Stimulated activated effector memory CD8-positive, alpha-beta T cell treated with anti-CD3 and anti-CD28 coated beads, Interleukin-12 subunit alpha, Interleukin-12 subunit beta, amount 100 ng/mL, for 72 hours (primary cell): ENCODE measurements around the gene FAM200A.
"Not testable (repeated sequence)": the region's sequence is repeated elsewhere in the genome, so short reads cannot be mapped to it uniquely, and the experiment has no call there.

Experiments used
- ATAC-seq: fragments of 150-1000 bp; cut with Tn5 transposase; 2 replicates; pipeline ENCODE4 v1.10.0; 2021
- DNase-seq, 2 donors: peaks; one replicate each; pipeline ENCODE4 v3.0.0; 2021 to 2022; ENCODE audit warnings: low spot score in 2 of 2
- H3K27ac Mint-ChIP-seq: one replicate; pipeline ENCODE4 v1.8.0; 2022; ENCODE audit warnings: mild to moderate bottlenecking, mixed read lengths
- H3K36me3 Mint-ChIP-seq: one replicate; pipeline ENCODE4 v1.8.0; 2022; ENCODE audit warnings: mild to moderate bottlenecking, mixed read lengths
- H3K4me1 Mint-ChIP-seq: one replicate; pipeline ENCODE4 v1.8.0; 2022; ENCODE audit warnings: mixed read lengths
- H3K4me3 Mint-ChIP-seq: one replicate; pipeline ENCODE4 v1.8.0; 2022; ENCODE audit warnings: mild to moderate bottlenecking, mixed read lengths
- H3K9me3 Mint-ChIP-seq: one replicate; pipeline ENCODE4 v1.8.0; 2022; ENCODE audit warnings: mixed read lengths

The FAM200A gene

DNA sequence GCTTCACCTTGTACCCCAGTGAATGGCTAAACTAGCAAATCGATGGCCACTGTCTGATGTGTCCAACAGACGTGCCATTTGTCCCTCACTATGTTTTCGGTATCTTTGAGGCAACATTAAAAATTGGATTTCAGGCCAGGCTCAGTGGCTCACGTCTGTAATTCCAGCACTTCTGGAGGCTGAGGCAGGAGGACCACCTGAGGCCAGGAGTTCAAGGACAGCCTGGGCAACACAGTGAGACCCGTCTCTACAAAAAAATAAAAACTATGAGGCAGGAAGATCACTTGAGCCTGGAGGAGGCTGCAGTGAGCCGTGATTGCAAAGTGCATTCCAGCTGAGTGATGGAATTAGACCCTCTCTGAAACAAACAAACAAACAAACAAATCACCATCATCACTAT, 8.0 kb downstream of the FAM200A start:
- Mint-ChIP-seq H3K27ac (no peak overlapping the region), H3K4me3 (no peak overlapping the region), H3K36me3 (peaks cover 7% of the 10 kb centered on the region), H3K9me3 (peaks cover 10% of the 10 kb centered on the region), H3K4me1 (no peaks in the 10 kb centered on the region)
- no peak for ATAC-seq
- no peak for DNase-seq

DNA sequence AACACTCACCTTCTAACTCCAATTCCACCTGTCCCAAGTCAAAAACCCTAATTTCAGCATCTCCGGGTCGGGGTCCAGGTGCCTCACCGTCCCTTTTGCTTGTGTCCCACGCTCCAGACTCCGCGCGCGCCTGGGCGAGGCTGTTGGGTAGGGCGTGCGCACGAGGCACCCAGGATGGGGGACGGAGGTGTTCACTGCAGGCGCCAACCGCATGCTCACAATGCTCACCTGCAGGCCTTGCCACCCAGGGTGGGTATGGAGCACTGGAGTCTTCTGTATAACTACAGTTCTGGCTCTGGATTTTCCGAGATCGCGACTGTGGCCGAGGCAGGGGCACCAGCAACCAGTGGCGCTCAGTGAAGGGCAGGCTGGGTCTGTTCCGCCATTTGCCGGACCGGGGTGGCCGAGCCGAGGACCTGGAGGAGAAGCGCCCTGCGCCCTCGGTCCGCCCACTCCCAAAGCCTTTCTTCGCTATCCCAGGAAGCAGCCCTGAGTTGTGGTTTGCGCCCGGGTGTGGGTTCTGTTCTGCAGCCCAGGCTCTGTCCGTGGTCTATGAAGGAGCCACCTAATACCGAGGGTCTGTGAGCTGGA, 8.7 kb downstream of the FAM200A start:
- Mint-ChIP-seq H3K4me3 (no peak overlapping the region), H3K27ac (no peak overlapping the region), H3K36me3 (peaks cover 7% of the 10 kb centered on the region), H3K4me1 (no peaks in the 10 kb centered on the region), H3K9me3 (peaks cover 13% of the 10 kb centered on the region)
- ATAC-seq (no peak), DNase-seq (no peak)

DNA sequence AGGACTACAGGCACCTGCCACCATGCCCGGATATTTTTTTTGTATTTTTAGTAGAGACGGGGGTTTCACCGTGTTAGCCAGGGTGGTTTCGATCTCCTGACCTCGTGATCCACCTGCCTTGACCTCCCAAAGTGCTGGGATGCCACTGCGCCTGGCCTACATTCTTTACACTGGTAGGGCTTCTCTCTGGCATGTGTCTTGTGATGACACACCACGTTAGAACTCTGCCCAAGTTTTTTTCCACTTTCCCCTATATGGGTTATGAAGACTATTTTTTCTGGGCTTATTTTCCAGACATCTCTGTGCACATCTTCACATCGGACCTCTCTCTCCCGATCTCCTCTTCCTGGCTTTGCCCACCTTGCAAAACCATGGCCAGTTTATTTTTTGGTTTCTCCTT, 10.7 kb downstream of the FAM200A start:
- H3K9me3 Mint-ChIP-seq: peaks cover 13% of the 10 kb centered on the region
- no peaks in the 10 kb centered on the region for H3K36me3 Mint-ChIP-seq
- no peak for ATAC-seq
- no peak overlapping the region for H3K4me3 Mint-ChIP-seq
- no peak for DNase-seq
- no peak overlapping the region for H3K27ac Mint-ChIP-seq
- no peaks in the 10 kb centered on the region for H3K4me1 Mint-ChIP-seq

DNA sequence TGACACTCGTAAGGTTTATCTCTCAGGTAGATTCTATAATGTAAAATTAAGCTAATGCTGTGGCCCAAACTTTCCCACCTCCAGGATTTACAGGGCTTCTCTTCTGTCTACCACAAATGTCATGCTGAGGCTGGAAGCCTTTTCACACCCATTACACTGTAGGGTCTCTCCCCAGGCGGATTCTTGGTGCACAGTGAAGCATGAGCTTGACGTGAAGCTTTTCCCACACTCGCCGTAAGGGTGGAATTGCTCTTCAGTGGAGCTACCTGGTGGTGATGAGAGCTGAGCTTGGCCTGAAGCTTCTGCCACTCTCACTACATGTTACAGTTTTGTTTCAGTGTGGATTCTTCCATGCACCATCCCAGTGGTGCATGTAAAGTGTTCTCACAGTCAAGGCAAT, 11.4 kb downstream of the FAM200A start:
- Mint-ChIP-seq H3K27ac (no peak overlapping the region), H3K4me1 (no peaks in the 10 kb centered on the region), H3K36me3 (no peaks in the 10 kb centered on the region), H3K4me3 (no peak overlapping the region), H3K9me3 (peaks cover 13% of the 10 kb centered on the region)
- no peak for DNase-seq
- no peak for ATAC-seq

DNA sequence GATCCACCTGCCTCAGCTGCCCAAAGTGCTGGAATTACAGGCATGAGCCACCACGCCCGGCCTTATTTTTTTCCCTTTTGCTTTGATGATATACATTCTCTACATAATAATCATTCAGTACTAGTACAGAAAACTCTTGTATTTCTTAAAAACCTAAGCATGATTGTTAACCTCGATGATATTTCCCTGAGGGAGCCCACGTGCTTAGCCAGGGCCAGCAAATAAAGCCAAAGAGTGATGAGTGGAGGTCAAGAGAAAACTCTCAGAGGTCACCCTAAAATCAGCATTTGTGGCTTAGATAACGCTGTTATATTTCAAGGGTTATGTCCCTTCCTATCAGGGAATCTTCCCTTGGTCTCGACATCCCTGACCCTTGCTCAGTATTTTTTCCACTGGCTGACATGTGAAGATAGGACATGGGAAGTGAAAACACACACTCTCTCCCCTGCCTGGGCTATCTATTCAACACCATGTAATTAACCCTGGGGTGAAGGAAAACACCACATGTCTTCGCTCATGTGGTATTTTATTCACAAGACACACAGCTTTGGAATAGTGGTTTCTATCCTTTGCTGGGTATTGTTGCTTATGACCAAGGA, 12.6 kb downstream of the FAM200A start:
- Mint-ChIP-seq H3K36me3 (no peaks in the 10 kb centered on the region), H3K27ac (no peak overlapping the region), H3K4me3 (no peak overlapping the region), H3K9me3 (peaks cover 13% of the 10 kb centered on the region), H3K4me1 (no peaks in the 10 kb centered on the region)
- ATAC-seq (no peak), DNase-seq (no peak)

DNA sequence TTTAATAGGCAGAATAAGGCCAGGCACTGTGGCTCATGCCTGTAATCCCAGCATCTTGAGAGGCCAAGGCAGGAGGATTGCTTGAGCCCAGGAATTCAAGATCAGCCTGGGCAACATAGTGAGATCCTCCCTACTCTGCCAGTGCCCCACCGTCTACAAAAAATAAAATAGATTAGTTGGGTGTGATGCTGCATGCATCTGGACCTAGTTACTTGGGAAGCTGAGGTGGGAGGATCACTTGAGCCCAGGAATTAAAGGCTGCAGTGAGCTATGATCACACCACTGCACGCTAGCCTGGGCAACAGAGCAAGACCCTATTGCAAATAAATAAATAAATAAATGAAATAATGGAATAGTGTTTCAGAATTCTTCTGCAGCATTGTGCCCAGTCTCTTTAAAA, 16.2 kb downstream of the FAM200A start:
- Mint-ChIP-seq H3K9me3 (peaks cover 16% of the 10 kb centered on the region), H3K36me3 (peaks cover 24% of the 10 kb centered on the region), H3K4me3 (no peak overlapping the region), H3K4me1 (no peaks in the 10 kb centered on the region), H3K27ac (no peak overlapping the region)
- no peak for DNase-seq
- no peak for ATAC-seq

DNA sequence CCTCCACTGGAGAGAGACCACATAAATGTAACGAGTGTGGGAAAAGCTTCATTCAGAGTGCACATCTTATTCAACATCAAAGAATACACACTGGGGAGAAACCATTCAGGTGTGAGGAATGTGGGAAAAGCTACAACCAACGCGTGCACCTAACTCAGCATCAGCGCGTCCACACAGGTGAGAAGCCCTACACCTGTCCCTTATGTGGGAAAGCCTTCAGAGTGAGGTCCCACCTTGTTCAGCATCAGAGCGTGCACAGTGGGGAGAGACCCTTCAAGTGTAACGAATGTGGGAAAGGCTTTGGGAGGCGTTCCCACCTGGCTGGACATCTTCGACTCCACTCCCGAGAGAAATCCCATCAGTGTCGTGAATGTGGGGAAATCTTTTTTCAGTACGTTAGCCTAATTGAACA, 20.6 kb downstream of the FAM200A start:
- no peaks in the 10 kb centered on the region for H3K4me1 Mint-ChIP-seq
- no peak overlapping the region for H3K27ac Mint-ChIP-seq

DNA sequence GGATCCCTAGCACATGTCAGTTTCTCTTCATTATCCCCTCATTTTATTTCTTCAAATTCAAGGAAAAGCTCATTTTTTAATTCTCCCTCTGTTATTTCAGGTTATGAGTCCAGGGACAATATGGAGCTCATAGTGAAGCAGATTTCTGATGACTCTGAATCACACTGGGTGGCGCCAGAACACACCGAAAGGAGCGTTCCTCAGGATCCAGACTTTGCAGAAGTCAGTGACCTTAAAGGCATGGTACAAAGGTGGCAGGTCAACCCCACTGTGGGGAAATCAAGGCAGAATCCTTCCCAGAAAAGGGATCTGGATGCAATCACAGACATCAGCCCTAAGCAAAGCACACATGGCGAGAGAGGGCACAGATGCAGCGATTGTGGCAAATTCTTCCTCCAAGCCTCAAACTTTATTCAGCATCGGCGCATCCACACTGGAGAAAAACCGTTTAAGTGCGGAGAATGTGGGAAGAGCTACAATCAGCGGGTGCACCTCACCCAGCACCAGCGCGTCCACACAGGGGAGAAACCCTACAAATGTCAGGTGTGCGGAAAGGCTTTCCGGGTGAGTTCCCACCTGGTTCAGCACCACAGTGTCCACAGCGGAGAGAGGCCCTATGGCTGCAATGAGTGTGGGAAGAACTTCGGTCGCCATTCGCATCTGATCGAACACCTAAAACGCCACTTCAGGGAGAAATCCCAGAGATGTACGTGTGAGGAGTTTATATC, 26.0 kb downstream of the FAM200A start:
- H3K4me1 Mint-ChIP-seq: no peaks in the 10 kb centered on the region
- no peak overlapping the region for H3K4me3 Mint-ChIP-seq
- H3K36me3 Mint-ChIP-seq: peaks cover 94% of the 10 kb centered on the region
- no peak for DNase-seq
- H3K9me3 Mint-ChIP-seq: peaks cover 2% of the 10 kb centered on the region
- no peak overlapping the region for H3K27ac Mint-ChIP-seq
- ATAC-seq: peak; percentile 34

More for the DNA sequence above, 20.6 kb downstream of the FAM200A start:
- DNase-seq (no peak), ATAC-seq (no peak)
- Mint-ChIP-seq H3K4me3 (no peak overlapping the region), H3K9me3 (peaks cover 12% of the 10 kb centered on the region), H3K36me3 (peaks cover 66% of the 10 kb centered on the region)

DNA sequence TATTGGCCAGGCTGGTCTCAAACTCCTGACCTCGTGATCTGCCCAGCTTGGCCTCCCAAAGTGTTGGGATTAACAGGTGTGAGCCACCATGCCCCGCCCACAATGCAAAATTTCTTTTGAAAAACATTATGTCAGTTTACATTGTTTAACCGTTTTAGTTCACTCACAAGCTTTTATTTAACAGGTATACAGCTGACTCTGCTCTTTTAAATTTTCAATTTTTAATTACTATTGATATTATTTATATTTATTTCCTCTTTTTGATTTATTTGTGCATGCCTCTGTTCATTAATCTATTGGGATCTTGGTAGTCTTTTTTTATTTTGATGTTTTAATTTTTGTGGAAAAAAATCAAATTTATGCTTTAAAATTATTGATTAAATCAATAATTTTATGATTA, 30.5 kb downstream of the FAM200A start:
- Mint-ChIP-seq H3K36me3 (peaks cover 84% of the 10 kb centered on the region), H3K4me3 (no peak overlapping the region), H3K4me1 (no peaks in the 10 kb centered on the region), H3K27ac (no peak overlapping the region), H3K9me3 (no peaks in the 10 kb centered on the region)
- ATAC-seq: no peak
- no peak for DNase-seq

DNA sequence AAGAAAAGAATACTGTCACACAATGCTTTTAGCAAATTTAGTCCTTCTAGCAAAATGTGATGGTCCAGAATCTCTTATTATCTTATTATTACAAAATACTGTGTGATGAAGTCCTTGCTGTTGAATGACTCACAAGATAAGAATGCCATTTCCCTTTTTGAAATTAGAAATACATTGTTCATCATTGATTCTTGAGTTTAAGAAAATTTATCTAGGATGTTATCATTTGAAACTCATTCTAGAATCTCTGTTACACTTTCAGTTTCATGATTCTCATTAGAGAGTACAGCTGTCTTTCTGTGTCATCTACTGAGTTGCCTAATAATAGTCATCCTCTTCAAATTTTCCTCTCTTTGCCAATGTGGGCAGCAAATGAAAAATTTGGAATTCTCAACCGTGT, 37.9 kb downstream of the FAM200A start:
- no peak for DNase-seq
- Mint-ChIP-seq H3K4me1 (peaks cover 14% of the 10 kb centered on the region), H3K9me3 (no peaks in the 10 kb centered on the region), H3K4me3 (no peak overlapping the region), H3K36me3 (peaks cover 84% of the 10 kb centered on the region), H3K27ac (no peak overlapping the region)
- ATAC-seq: no peak

DNA sequence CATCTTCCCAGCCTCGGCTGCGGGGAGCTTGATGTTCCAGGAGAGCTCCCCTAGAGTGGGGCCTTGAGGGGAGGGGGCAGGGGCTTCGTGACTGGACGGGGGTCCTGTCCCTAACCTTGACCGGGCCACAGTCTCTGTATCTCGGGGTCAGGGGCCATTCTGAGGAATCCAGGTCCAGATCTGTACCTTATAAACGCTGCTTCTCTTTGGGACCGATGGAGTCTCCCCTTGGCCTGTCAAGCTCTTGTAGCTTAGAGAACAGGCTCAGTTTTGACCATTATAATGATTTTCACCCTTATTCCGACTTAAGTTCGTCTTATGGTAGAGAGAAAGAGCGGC, 46.6 kb downstream of the FAM200A start:
- peak overlapping the region; percentile 80 for H3K4me3 Mint-ChIP-seq
- peaks cover 27% of the 10 kb centered on the region for H3K4me1 Mint-ChIP-seq
- H3K27ac Mint-ChIP-seq: peak overlapping the region; percentile 90
- ATAC-seq: no peak
- no peak for DNase-seq
- no peaks in the 10 kb centered on the region for H3K9me3 Mint-ChIP-seq
- peaks cover 33% of the 10 kb centered on the region for H3K36me3 Mint-ChIP-seq

DNA sequence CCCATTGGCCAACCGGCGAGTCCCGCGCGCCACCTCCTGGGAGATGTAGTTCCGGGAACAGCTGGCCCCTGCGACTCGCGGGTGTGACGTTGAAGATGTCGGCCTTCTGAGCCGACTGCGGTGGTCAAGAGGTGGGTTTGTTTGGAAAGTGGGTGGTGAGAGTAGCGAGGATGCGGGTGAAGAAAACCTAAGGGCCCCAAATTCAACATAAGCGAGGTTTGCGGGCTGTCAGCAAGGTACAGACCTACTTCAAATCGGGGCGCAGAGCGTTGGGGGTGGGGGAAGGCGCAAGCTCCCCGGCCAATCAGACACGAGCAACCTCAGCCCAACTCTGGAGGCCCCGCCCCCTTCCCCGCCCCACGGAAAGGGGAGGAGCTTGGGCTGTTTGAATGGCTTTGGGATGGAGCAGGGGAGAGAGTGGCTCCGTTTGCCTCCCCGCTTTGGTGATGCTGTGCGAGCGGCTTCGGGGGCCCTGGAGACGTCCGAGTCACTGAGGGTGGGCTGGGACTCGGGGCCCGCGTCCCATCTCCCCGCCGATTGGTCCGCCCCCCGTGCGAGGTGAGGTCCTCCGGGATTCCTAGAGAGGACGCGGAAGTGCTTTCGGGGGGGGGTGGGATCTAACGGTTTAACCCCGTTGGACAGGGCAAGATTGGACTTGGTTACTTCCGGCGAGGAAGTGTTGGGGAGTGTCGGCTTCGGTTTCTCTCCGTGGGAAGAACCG, 47.2 kb downstream of the FAM200A start, which contains the start of gene ZKSCAN5:
ZKSCAN5 (plus strand) TSS at position 60 of the 721 bp plus-strand sequence. CDS start 1,383 bp downstream, outside the sequence.
- H3K4me3 Mint-ChIP-seq: peak within 1 kb of the TSS; percentile 80
- H3K27ac Mint-ChIP-seq: peak within 1 kb of the TSS; percentile 90
- peak; percentile 91 for ATAC-seq
- DNase-seq: peak; percentile 92 to 98
- H3K9me3 Mint-ChIP-seq: no peaks in the 10 kb centered on the region
- H3K36me3 Mint-ChIP-seq: peaks cover 34% of the 10 kb centered on the region
- H3K4me1 Mint-ChIP-seq: peaks cover 27% of the 10 kb centered on the region

DNA sequence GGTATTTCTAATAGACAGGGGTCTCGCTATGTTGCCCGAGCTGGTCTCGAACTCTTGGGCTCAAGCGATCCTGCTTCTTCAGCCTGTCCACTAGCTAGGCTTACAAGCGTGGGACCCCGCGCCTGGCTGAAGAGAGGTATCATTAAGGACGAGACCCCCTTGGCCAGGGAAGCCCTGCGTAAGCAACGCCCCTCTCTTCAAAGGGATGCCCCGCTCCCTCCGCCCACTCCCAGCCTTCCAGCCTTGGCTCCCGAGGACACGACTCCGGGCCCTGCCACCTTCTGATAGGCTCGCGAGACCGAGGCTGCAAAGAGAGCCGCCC, 47.7 kb downstream of the FAM200A start:
- H3K9me3 Mint-ChIP-seq: no peaks in the 10 kb centered on the region
- H3K27ac Mint-ChIP-seq: peak overlapping the region; percentile 90
- no peak for DNase-seq
- H3K4me3 Mint-ChIP-seq: peak overlapping the region; percentile 80
- peaks cover 27% of the 10 kb centered on the region for H3K4me1 Mint-ChIP-seq
- ATAC-seq: no peak
- peaks cover 35% of the 10 kb centered on the region for H3K36me3 Mint-ChIP-seq

DNA sequence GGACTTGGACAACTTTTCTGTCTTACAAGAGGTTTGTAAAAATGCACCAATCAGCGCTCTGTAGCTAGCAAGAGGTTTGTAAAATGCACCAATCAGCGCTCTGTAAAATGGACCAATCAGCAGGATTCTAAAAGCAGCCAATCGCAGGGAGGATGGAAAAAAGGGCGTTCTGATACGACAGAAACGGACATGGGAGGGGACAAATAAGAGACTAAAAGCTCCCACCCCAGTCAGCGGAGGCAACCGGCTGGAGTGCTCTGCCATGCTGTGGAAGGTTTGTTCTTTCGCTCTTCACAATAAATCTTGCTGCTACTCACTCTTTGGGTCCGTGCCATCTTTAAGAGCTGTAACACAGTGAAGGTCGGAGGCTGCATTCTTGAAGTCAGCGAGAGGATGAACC, 50.7 kb downstream of the FAM200A start:
- Mint-ChIP-seq H3K4me1 (peaks cover 39% of the 10 kb centered on the region), H3K4me3 (peak overlapping the region; percentile 96), H3K36me3 (peaks cover 51% of the 10 kb centered on the region), H3K27ac (peak overlapping the region; percentile 97)
- H3K9me3 Mint-ChIP-seq, DNase-seq, ATAC-seq: not testable (repeated sequence)

DNA sequence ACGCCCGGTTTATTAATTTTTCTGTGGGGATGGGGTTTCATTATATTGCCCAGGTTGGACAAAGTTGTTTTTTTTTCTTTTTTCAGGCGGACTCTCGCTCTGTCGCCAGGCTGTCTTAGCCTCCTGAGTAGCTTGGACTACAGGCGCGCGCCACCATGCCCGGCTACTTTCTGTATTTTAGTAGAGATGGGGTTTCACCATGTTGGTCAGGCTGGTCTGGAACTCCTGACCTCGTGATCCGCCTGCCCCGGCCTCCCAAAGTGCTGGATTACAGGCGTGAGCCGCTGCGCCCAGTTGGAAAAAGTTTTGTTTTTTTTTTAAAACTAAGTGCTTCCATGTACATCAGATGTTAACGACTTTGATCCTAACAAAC, 51.3 kb downstream of the FAM200A start:
- no peaks in the 10 kb centered on the region for H3K9me3 Mint-ChIP-seq

More for the DNA sequence above, 51.3 kb downstream of the FAM200A start:
- DNase-seq (no peak), ATAC-seq (no peak)
- Mint-ChIP-seq H3K27ac (peak overlapping the region; percentile 97), H3K36me3 (peaks cover 53% of the 10 kb centered on the region), H3K4me1 (peaks cover 36% of the 10 kb centered on the region), H3K4me3 (peak overlapping the region; percentile 96)
